ENCODE measurements around the gene PFKFB2.

Gene PFKFB2

DNA sequence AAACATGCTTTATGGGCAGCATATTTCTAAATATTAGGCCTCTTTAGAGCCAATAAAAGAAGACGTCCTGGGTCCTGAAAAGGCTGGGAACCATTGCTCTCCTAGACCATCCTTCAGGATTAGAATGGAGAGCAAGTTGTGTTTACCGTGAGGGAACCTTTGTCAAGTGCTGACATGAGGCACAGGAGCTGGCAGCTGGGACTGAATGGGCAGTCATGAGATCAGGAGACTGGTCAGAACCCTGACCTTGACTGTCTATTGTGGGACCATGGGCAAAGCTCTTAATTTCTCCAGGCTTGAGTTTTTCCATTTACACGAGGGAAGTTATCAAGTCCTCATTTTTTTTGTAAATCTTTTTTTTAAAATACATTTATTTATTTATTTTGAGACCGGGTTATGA, 5.2 kb downstream of the PFKFB2 start:
- DNase-seq: peak in 1 of 2 experiments; percentile 36
- TF ChIP-seq GATA1 (IDR thresholded peaks at IDR 0.05; ENCODE audit: low read depth, low read length) (no peak), POLR2A (IDR thresholded peaks at IDR 0.05; ENCODE audit: low read length) (no peak)

DNA sequence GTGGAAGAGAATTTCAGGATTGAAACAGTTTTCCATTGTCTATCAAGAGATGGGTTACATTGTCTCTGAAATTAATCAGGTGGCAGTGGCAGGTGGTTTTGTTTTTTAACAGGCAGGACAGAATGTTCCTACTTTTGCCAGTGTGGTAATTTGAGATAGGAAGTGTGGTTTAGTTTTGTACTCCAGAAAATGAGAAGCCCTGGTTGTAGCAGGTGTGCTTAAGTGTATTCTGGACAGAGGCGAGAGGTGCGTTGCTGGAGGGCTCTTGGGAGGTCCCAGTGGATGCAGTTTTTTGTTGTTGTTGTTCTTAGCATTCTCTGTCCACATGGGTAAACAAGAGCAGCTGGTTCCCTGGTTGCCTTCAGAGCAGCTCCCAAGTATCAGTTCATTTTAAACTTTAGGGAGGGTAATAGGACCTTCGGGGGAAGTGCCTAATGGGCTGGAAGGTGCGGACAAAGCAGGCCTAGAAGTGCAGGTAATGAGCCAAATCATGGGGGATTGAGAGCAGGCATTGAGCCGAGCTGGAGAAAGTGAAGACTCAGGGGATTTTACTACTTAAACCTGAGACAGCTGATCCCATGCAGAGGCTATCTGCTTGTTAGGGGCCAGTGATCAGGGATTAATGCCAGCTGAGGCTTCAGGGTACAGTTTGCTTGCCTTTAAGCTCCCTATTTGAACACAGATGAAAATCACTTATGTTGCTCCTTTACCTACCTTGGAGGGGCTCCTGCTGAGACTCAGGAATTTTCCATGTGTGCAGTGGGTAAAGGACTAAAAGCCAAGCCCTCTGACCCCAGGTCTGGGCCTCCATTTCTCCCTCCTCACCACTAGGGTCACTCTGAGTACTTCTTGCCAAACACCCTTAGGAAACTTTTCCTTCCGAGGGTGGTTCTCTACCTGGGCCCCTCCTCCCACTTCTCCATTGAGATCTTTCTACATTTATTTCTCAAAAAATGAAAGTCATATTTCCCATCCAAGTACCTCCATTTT, 6.1 kb downstream of the PFKFB2 start:
- TF ChIP-seq POLR2A (IDR thresholded peaks at IDR 0.05; ENCODE audit: low read length) (no peak), GATA1 (IDR thresholded peaks at IDR 0.05; ENCODE audit: low read depth, low read length) (no peak)
- DNase-seq: no peak

GRCh38 chr1:207059881-207060280, 6.8 kb downstream of the PFKFB2 start:
- TF ChIP-seq GATA1 (IDR thresholded peaks at IDR 0.05; ENCODE audit: low read depth, low read length) (no peak), POLR2A (IDR thresholded peaks at IDR 0.05; ENCODE audit: low read length) (no peak)
- DNase-seq: no peak

- TF ChIP-seq GATA1 (IDR thresholded peaks at IDR 0.05; ENCODE audit: low read depth, low read length) (no peak), POLR2A (IDR thresholded peaks at IDR 0.05; ENCODE audit: low read length) (no peak)
- no peak for DNase-seq
Observed at GRCh38 chr1:207060596-207060995, 7.5 kb downstream of the PFKFB2 start.

DNA sequence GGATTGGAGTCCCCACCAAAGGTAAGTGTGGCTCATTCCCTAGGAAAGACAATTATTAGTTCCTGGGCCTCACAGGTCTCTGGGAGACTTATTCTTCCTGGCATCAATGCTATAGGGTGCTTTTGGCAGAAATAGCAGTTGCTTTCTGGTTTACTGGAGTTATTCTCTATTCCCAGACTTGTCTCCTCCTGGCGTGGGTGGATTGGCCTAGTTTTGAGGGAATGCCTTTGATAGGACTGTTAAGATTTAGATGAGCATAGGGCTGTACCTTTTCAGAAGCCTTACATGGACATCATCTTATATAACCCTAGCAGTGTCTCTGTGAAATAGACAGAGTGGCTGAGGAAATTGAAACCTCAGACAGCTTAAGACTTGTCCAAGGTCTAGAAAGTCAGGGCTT, 9.0 kb downstream of the PFKFB2 start:
- TF ChIP-seq GATA1 (IDR thresholded peaks at IDR 0.05; ENCODE audit: low read depth, low read length): no peak
- DNase-seq: no peak

DNA sequence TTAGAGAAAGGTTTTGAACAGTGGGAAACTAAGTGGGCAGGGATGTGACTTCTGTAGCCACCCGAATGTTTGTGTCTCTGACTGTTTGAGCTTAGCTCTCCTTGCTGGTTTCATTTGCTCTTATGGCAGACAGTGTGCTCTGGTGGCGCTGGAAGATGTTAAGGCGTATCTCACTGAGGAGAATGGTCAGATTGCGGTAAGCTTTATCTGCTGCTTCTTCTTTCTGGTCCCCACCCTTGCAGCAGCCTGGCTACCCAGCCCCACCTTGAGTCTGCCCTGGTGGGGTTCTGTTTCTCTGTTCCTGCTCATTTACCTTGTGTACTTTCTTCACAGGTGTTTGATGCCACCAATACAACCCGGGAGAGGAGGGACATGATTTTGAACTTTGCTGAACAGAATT, 9.9 kb downstream of the PFKFB2 start:
- DNase-seq: peak in 1 of 2 experiments; percentile 28
- no peak for TF ChIP-seq POLR2A (IDR thresholded peaks at IDR 0.05; ENCODE audit: low read length)

- TF ChIP-seq POLR2A (IDR thresholded peaks at IDR 0.05; ENCODE audit: low read length): no peak
- no peak for TF ChIP-seq GATA1 (IDR thresholded peaks at IDR 0.05; ENCODE audit: low read depth, low read length)
- peak in 1 of 2 experiments; percentile 10 for DNase-seq
Observed at GRCh38 chr1:207064561-207064960, 11.5 kb downstream of the PFKFB2 start.

DNA sequence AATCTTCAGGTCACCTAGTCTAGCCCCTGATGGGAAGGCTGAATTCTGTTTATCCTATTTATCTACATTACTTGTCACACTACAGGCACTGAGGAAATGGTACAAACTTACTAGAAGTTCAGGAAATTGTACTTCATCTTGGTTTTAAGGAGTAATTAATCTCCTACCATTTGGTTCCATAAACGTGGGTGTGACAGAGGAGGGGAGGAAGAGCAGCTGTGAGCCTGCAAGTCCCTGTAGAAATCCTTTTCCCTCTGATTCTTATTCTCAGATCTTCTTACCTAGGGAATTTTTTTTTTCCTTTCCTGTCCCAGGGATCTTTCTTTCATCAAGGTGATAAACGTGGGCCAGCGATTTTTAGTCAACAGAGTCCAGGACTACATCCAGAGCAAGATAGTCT, 14.1 kb downstream of the PFKFB2 start:
- no peak for DNase-seq
- TF ChIP-seq POLR2A (IDR thresholded peaks at IDR 0.05; ENCODE audit: low read length): no peak
- no peak for TF ChIP-seq GATA1 (IDR thresholded peaks at IDR 0.05; ENCODE audit: low read depth, low read length)

DNA sequence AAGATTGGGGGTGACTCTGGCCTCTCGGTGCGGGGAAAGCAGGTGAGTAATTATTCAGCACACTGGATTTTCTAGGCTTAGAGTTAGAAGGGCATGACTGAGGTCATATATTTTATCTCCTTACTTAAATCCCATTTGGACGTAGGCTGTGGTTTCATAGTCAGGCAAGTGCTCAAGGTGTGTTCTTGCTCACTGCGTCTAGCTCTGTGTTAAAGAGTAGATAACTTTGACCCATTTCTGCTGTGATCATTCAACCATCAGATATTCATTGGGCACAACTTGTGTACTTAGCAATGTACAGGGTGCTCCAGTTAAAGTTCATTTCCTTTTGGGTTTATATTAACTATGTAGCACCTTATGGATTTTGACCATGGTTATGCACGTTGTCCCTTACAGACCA, 14.6 kb downstream of the PFKFB2 start:
- no peak for TF ChIP-seq GATA1 (IDR thresholded peaks at IDR 0.05; ENCODE audit: low read depth, low read length)
- no peak for TF ChIP-seq POLR2A (IDR thresholded peaks at IDR 0.05; ENCODE audit: low read length)
- no peak for DNase-seq

DNA sequence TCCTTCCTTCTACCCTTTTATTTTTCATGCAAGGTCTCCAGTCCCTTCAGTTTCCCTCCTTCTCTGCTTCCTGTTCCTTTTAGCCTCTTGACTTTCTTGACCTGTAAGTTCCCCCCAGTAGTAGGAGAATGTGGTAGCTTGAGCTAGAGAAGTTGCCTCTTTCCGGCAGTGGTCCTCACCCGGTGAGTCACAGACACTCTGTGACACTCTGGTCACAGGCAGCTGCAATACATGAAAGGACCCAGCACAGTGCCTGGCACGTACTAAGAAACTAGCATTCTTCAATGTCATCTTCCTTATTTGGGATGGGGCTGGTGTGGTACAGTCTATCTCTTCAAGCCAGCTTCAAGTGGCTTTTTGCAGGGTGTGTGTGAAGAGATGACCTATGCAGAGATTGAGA, 16.0 kb downstream of the PFKFB2 start:
- peak; percentile 47 to 64 for DNase-seq
- TF ChIP-seq POLR2A (IDR thresholded peaks at IDR 0.05; ENCODE audit: low read length) (no peak), GATA1 (IDR thresholded peaks at IDR 0.05; ENCODE audit: low read depth, low read length) (no peak)

DNA sequence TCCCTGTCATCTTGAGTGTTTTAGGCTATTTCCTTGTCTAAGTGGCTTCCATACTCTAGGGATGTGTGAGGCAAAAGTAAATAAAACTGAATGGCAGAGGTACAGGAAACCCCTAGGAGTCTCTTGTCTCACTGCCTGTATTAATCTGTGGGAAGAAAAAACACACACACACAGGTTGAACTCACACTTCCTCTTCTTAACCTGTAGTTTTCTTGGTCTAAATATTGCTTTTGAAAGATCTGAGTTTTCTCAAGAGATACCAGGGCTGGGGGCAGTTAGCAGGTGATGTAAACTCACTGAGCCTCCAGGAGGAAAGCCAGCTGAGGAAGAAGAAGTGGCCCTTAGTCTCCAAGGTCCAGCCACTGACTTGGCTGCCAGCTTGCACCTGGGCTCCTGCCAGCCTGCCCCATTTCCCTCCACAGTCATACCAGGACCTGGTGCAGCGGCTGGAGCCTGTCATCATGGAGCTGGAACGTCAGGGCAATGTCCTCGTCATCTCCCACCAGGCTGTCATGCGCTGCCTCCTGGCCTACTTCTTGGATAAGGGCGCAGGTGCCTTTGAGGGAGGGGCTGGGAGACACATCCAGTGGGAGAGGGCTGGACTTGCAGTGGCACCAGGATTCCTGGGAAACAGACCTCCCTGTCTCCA, 16.9 kb downstream of the PFKFB2 start:
- TF ChIP-seq GATA1 (IDR thresholded peaks at IDR 0.05; ENCODE audit: low read depth, low read length) (no peak), POLR2A (IDR thresholded peaks at IDR 0.05; ENCODE audit: low read length) (no peak)
- DNase-seq: no peak

GRCh38 chr1:207070811-207071210, 17.7 kb downstream of the PFKFB2 start:
- DNase-seq: no peak

GRCh38 chr1:207071426-207071825, 18.4 kb downstream of the PFKFB2 start:
- TF ChIP-seq GATA1 (IDR thresholded peaks at IDR 0.05; ENCODE audit: low read depth, low read length) (no peak), POLR2A (IDR thresholded peaks at IDR 0.05; ENCODE audit: low read length) (no peak)
- DNase-seq: no peak

More at GRCh38 chr1:207070811-207071210, 17.7 kb downstream of the PFKFB2 start:
- no peak for TF ChIP-seq POLR2A (IDR thresholded peaks at IDR 0.05; ENCODE audit: low read length)
- TF ChIP-seq GATA1 (IDR thresholded peaks at IDR 0.05; ENCODE audit: low read depth, low read length): no peak

GRCh38 chr1:207072233-207072632, 19.2 kb downstream of the PFKFB2 start:
- TF ChIP-seq GATA1 (IDR thresholded peaks at IDR 0.05; ENCODE audit: low read depth, low read length): no peak
- no peak for TF ChIP-seq POLR2A (IDR thresholded peaks at IDR 0.05; ENCODE audit: low read length)
- no peak for DNase-seq

Data from erythroblast (primary cell).